Hippocampal formation (tissue), 2 donors: ENCODE data around the gene ZWILCH.
"Not testable (repeated sequence)": the region's sequence is repeated elsewhere in the genome, so short reads cannot be mapped to it uniquely, and the experiment has no call there.

Experiments used
- DNase-seq, 2 donors: peaks; one replicate each; lab custom pipeline; 2025; lab: John Stamatoyannopoulos, UW

The ZWILCH gene

DNA sequence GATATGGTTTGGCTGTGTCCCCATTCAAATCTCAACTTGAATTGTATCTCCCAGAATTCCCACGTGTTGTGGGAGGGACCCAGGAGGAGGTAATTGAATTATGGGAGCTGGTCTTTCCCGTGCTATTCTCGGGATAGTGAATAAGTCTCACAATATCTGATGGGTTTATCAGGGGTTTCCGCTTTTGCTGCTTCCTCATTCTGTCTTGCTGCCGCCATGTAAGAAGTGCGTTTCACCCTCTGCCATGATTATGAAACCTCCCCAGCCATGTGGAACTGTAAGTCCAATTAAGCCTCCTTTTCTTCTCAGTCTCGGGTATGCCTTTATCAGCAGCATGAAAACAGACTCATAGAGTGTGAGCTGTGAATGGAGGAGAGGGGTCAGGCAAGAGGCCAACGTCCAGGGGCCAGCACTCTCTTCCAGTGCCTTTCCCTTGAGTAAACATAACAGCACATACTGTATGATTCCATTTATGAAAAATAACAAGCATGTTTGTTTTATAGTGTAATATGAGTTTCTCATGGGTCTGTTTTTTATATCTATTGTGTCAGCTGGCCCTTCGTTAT is 76.9 kb downstream of the ZWILCH start:
- DNase-seq = no peak

GRCh38 chr15:66586155-66586976 is 81.2 kb downstream of the ZWILCH start:
- DNase-seq = no peak

GRCh38 chr15:66587020-66587419 is 81.9 kb downstream of the ZWILCH start:
- DNase-seq = no peak

- no peak for DNase-seq
Observed at GRCh38 chr15:66587749-66588148, 82.6 kb downstream of the ZWILCH start.

DNA sequence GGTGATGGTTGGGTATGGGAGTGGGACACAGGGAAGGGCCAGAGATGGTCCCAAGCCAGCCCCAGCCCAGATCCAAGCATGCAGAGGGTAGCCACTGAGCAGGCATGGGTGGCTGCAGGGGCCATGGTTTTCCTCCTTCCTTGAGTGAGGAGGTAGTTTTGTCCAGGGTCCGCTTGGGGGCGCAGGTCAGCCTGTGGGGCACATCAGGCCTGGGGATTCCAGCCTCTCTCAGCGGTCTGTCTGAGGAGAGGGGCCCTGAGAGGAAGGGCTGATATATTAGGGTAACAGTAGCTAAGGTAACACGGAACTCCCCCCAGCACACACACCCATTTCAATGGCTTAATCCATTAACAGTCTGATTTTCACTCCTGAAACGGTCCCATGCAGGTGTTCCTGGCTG is 83.4 kb downstream of the ZWILCH start:
- no peak for DNase-seq

DNA sequence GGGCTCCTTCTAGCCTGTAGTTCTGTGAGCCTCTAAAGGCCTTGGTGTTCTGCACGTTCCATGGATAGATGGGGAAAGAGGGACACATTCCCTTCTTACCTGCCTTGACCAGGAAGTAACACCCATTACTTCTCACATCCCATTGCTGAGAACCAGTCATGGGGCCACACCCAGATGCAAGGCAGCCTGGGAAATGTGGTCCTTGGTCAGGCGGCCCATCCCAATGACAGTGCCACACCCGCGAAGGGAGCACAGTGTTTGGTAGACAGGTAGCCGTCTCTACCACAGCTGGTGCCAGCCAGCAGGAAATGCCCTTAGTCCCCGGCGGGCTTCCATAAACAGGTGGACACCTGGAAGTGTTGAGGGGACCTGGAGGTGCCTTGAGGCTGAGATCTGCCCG is 83.8 kb downstream of the ZWILCH start:
- DNase-seq = no peak

GRCh38 chr15:66589429-66589828 is 84.3 kb downstream of the ZWILCH start:
- not testable (repeated sequence) for DNase-seq

GRCh38 chr15:66590435-66590834 is 85.3 kb downstream of the ZWILCH start:
- no peak for DNase-seq

GRCh38 chr15:66591322-66591862 is 86.3 kb downstream of the ZWILCH start:
- no peak for DNase-seq

DNA sequence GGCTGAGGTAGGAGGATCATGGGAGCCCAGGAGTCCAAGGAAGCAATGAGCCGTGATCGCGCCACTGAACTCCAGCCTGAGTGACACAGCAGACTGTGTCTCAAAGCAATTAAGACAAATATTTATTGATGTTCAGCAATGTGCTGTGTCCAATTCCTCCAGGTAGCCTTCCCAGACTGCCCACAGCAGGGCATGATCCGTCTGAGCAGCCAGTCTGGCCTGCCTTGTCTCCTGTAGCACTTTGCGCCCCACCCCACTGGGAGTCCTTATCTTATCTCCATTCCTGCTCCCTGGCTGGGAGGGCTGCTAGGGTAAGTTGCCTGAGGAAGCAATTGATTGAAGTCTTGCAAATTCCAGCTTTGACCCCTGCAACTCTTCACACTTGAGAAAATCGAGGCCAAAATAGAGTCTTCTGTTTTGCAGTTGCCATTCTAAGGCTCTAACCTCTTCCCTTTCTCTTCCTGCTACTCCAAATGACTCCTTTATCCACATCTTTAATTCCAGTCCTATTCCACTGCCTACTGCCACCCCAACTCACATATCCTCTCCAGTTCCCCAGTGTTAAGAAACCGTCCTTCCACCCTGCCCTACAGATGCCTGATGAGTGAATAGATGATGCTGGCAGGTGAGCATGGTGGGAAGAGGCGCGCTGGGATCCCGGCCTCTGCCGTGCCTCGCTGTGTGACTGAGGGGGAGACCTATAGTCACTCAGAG is 87.5 kb downstream of the ZWILCH start:
- DNase-seq = no peak

DNA sequence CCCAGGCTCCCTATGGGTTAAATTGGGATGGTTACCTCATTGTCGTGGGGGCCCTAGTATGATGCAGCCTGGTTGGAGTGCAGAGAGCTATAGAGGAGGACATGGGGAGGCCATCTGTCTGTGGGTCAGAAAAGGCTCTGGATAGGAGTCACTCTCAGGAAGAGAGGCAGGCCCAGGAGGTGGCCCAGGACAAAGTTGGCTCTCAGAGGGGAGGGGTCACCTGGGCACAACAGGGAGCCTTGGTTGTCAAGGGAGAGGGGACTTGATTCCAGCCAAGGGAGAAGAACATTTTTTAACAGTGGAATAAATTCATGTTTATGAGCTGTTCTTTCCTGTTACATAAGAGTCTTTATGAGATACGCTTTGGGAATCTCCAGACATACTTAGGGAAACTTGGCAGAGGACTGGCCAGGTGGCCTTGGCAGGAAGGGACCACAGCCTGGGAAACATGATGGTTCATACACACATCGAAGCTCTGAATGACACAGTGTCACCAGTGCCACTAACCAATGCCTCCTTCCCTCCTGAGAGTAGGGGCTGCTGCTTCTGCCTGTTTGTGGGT is 88.2 kb downstream of the ZWILCH start:
- DNase-seq = no peak

DNA sequence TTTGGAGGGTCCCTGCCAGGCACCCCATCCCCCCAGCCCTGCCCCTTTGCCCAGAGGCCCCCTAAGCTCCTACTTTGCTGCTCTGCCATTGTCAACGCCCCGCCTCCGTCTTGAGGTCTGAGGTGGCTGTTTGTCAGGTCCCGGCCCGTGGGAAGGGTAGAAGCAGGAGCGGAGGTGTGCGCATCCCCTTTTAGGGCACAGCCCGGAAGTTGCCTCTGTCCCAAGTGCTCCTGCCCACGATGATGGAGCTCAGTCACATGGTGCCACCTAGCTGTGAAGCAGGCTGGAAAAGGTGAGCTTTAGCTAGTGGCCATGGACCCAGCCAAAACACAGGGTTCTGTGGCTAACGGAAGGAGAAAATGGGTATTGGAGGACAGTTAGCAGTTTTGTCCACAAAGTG is 89.2 kb downstream of the ZWILCH start:
- no peak for DNase-seq

DNA sequence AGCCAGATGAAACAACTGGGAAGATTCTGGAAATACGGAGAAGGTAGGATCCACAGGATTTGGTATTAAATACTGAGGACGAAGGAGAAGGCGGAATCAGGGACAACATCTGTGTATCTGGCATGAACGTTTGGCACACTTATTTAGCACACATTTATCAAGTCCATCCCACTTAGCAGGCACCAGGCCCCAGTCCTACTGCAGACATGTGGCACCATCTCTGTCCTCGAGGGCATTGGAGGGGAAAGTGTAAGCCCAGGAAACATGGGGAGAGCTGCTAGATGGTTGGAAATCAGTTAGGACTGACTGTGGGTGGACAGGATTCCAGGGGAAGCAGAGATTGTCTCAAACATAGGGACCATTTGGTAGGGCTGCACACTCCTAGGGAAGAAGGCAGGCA is 89.7 kb downstream of the ZWILCH start:
- no peak for DNase-seq

DNA sequence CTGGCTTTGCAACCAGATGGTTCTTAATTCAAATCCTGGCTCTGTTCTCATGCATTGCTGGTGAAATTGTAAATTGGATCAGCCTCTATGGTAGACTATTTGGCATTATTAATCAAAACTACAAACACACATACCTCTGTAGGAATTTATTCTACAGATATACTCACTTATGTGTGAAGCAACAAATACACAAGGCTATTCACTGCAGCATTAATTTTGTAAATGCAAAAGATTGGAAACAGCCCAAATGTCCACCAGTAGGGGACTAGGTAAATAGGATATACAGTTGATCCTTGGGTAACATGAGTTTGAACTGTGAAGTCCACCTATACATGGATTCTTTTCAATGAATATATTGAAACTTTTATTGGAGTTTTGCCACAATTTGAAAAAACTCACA is 90.2 kb downstream of the ZWILCH start:
- no peak for DNase-seq

DNA sequence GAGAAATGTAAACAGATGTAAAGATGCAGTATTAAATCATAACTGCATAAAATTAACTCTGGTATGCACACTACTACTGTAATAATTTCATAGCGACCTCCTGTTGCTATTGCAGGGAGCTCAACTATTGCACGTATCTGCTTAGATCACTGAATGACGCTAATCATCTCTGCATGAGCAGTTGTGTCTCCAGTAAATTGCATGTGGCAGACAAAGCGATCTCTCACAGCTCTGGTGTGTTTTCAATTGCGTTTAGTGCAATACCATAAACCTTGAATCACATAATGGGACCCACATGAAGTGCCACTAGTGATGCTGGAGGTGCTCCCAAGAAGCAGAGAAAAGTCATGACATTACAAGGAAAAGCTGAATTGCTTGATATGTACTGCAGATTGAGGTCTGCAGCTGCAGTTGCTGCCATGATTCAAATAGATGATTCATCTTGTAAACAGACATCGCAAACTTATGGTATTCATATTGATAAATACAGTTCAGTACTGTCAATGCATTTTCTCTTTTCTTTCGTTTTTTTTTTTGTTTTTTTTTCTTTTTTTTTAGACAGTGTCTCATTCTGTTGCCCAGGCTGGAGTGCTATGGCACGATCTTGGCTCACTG is 90.9 kb downstream of the ZWILCH start:
- DNase-seq = no peak

DNA sequence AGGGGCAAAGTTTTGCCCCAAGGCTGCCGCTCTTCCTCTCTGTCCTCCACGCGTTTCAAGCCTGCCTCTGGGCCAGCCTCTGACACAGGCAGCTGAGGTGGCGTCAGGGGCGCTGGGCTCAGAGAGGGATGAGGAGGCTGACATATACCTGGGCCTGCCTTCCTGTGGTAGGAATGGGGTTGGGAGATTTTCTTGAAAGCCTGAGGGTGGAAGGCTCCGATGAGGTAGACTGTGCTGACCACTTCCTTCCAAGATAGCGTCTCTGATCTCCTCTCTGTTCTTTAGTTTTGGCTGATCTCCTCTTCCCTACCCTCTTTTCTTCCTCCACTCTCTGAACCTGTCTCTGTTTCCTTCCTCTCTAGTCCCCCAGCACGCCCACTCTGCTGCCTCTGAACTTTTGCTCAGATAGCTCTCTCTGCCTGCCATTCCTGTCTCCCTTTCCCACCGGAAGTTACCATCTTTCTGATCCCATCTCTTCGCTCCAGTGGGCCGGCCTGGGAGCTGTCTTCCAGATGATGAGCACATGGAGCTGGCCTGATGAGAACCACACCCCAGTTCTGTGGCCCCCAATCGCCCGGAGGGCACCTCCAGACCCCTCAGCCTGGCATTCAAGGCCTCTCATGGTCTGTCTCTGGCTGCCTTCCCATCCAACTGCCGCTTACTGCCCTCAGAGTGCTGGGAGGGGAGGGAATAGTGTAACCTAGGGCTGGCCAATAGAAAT is 93.1 kb downstream of the ZWILCH start:
- no peak for DNase-seq
